GM21381 (cell line): Measurements from ENCODE around the gene SH3BGRL3.
"Not testable (repeated sequence)": the region's sequence is repeated elsewhere in the genome, so short reads cannot be mapped to it uniquely, and the experiment has no call there.

Source experiments
- ATAC-seq: cut with Tn5 transposase; IDR thresholded peaks from one replicate; pipeline ENCODE4 v1.9.1; 2021; ENCODE audit warnings: mild to moderate bottlenecking, moderate library complexity; ENCODE audit not compliant: unreplicated experiment

The SH3BGRL3 gene

GRCh38 chr1:26279456-26280332, at the start of gene SH3BGRL3:
Gene SH3BGRL3 (plus strand): TSS chr1:26280086. CDS start chr1:26280156, 70 bp downstream.
- peak; percentile 56 for ATAC-seq

DNA sequence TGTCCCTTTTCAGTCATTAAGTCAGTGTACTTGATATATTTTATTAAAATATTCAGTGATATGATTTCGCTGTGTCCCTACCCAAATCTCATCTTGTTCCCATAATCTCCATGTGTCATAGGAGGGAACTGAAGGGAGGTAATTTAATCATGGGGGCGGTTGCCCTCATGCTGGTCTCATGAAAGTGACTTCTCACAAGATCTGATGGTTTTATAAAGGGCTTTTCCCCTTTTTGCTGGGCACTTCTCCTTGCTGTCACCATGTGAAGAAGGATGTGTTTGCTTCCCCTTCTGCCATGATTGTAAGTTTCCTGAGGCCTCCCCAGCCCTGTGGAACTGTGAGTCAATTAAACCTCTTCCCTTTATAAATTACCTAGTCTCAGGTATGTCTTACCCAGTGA, 49.2 kb upstream of the SH3BGRL3 start:
- ATAC-seq, result not testable (repeated sequence)

- ATAC-seq, result peak; percentile 83
Observed at GRCh38 chr1:26233903-26234643, 45.8 kb upstream of the SH3BGRL3 start, which contains the start of gene CEP85. Gene CEP85 (plus strand): TSS chr1:26234200. CDS start chr1:26239784, 5,584 bp downstream.

DNA sequence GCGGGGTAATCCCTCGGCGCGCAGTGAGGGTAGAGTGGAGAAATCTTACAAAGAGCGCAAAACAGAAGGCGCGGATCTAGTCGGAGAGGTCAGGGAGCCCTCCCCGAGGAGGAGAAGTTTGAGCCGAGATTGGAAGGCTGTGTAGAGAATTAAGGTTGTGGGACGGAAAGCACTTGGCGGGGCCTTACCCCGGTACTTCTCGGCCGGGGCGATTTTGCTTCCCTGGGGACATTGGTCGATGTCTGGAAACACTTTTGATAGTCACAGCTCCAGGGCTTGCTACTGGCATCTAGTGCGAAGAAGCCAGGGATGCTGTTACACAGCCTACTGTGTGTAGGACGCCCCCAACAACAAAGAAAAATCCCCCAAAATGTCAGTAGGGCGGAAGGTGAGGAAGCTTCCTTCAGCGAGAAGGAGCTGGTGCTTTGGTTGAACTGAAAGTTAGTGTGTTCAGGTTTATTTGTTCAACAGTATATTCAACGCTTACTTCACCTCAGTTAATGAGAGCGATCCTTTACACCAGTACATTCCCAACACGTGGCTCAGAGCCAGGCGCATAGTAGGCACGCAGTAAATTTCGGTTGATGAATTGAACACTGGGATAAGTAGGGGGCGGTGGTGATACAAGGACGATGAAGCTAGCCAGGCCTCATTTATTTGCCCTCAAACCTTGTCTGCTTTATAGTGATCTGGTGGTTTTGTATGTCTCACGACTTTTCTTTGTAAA, 45.1 kb upstream of the SH3BGRL3 start:
- peak; percentile 1 for ATAC-seq

DNA sequence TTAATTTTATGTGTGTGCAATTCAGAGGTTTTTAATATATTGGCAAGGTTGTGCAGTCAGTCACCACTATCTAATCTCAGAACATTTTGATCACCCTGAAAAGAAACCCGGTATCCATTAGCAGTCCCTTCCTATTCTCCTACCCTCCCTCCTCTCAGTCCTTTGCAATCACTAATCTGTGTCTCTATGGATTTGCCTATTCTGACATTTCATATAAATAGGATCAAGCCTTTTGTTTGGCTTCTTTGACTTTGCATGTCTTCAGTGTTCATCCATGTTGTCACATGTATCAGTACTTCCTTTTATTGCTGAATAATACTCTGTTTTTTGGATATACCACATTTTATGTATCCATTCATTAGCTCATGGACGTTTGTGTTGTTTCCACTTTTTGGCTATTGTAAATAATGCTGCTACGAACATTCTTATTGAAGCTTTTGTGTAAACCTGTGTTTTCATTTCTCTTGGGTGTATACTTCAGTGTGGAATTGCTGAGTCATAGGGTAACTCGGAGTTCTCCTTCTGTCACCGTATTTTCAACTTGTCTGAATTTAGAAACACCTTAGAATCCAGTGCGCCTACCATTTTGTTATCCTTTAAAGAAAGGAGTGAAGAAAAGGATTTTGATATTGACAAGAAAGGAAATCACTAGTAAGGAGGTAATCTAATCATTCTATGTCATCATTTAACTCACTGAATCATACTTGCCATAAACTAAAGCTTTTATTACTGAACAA, 42.5 kb upstream of the SH3BGRL3 start:
- no peak for ATAC-seq

DNA sequence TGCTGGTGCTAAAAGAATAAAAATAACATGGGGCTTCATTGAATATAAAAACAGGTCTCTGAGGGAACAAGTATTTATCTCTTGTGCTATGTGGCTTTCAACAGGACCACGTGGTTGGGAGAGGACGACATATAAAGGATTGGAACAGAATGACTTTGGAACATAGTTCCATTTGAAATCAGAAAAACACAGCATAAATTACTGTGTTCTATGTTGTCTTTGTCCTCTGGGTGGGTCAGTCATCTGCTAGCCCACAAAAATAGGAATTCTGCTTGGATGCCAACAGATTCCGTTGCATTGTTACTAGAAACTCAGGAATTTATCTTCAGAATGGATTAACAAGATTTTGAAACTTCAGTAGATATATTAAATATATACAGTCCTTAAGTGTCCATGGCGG, 40.0 kb upstream of the SH3BGRL3 start:
- ATAC-seq, result no peak

- ATAC-seq, result no peak
Observed at GRCh38 chr1:26252718-26253117, 27.2 kb upstream of the SH3BGRL3 start.

- ATAC-seq, result no peak
Observed at GRCh38 chr1:26254404-26254803, 25.5 kb upstream of the SH3BGRL3 start.

- no peak for ATAC-seq
Observed at GRCh38 chr1:26257222-26257621, 22.7 kb upstream of the SH3BGRL3 start.

DNA sequence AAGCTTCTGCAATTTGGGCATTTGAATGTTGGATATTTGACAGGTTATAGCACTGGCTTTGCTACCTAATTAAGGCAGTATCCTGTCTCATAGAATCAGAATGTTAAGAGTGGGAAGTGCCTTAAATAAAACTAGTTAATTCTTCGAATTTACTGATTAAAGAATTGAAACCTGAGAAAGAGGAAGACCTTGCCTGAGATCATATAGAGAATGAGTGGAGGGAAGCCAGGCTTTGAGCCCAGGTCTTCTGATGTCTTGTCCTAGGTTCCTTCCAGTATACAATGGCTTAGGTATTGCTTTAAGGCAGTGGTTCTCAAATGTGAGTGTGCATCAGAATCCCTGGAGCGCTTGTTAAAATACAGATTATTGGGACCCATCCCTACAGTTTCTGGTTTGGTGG, 20.9 kb upstream of the SH3BGRL3 start:
- ATAC-seq, result no peak

- ATAC-seq, result no peak
Observed at GRCh38 chr1:26259578-26259977, 20.3 kb upstream of the SH3BGRL3 start.

DNA sequence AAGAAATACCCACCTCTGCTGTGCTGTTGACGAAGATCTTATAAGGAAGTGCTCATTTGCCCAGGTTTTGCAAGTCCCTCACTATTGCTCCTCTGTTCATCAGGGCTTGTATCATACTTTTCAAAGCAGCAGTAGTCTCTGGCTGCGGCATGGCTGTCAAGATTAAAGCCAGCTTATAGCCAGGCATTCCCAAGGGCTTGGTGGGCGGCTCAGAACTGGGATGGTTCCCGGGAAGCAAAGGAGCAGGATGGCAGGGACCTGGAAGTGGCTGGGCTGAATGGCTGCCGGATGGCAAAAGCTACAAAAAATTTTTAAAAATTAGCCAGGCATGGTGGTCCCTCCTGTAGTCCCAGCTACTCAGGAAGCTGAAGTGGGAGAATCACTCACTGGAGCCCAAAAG, 16.7 kb upstream of the SH3BGRL3 start:
- no peak for ATAC-seq

GRCh38 chr1:26265405-26265804, 14.5 kb upstream of the SH3BGRL3 start:
- no peak for ATAC-seq

DNA sequence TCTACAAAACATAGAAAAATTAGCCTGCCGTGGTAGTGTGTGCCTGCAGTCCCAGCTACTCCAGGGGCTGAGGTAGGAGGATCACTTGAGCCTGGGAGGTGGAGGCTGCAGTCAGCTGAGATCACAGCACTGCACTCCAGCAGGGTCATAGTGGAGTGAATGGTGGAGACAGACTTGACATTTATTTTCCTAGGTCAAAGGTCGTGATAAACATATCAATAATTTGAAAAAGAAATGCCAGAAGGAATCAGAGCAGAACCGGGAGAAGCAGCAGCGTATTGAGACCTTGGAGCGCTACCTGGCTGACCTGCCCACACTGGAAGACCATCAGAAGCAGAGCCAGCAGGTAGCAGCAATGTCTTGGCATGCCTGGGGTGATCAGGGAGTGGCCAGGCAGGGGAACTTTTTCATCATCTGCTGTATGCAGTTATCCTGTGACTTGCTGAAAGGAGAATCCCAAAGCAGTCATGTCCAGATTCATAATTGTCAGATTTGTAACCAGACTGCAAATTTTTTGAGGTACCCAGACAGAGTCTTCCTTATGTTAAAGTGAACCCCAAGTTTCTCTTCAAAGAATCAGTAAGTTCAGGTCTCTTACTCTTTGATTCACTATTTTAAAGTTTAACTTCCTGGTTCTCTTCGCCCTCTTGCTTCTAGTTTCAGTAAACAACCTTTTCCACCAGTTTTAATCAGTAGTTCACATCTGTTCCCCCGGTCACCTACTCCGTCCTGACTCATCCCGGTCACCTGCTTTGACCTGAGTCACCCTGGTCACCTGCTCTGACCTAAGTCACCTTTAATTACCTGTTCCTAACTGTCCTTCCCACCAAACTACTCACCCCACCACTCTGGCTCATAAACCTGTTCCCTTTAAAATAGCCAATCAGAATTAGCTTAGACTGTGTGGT, 11.3 kb upstream of the SH3BGRL3 start:
- ATAC-seq, result no peak

GRCh38 chr1:26269198-26269550, 10.7 kb upstream of the SH3BGRL3 start:
- ATAC-seq, result no peak

DNA sequence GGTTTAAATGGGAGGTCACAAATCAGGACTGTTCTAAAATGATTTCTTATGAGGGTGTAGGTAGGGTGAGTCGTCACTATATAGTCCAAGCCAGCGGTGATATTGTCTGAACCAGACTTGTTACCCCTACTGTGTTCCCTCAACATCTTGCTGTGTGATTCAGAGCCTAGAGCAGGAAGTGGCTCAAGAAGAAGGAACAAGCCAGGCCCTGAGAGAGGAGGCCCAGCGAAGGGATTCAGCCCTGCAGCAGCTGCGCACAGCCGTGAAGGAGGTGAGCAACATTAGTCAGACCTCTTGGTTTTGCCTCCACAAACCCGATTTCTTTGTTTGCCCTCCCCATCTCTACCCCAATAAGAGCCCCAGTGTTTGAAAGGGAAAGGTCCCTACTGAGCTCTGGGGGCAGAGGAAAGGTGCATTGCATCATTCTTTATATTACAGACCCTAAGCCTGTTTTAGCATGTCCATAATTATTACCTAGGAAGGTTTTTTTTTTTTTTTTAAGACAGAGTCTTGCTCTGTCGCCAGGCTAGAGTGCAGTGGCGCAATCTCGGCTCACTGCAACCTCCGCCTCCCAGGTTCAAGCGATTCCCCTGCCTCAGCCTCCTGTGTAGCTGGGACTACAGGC, 5.0 kb upstream of the SH3BGRL3 start:
- no peak for ATAC-seq

GRCh38 chr1:26275580-26276431, 4.1 kb upstream of the SH3BGRL3 start:
- ATAC-seq, result no peak

- no peak for ATAC-seq
Observed at GRCh38 chr1:26276432-26276838, 3.5 kb upstream of the SH3BGRL3 start.
